Activated CD8-positive, alpha-beta memory T cell treated with anti-CD3 and anti-CD28 coated beads, Interleukin-2, amount 10 ng/mL, durations not matched to agents 7 days and 5 days (primary cell): ENCODE results near the gene IL37. TPM values are rescaled to one million over a fixed set of nuclear protein-coding genes. Genes with fewer than 3 reads are reported as not detected.
"Not testable (repeated sequence)": the region's sequence is repeated elsewhere in the genome, so short reads cannot be mapped to it uniquely, and the experiment has no call there.

ENCODE experiments used
- ATAC-seq: fragments of 150-1000 bp; cut with Tn5 transposase; one replicate; pipeline ENCODE4 v1.10.0; 2021; ENCODE audit warnings: moderate library complexity
- CTCF ChIA-PET: fragments of 350-600 bp; sonication (Branson Sonifier 250); formaldehyde crosslinking; loops from one replicate; lab custom pipeline; 2021; ENCODE audit warnings: antibody characterized with exemption; lab: Charles Lee
- DNase-seq: peaks from one replicate; pipeline ENCODE4 v3.0.0-alpha.2; 2020
- H3K27ac Mint-ChIP-seq: one replicate; pipeline ENCODE4 v1.8.0; 2021; ENCODE audit warnings: mild to moderate bottlenecking, mixed read lengths
- H3K27me3 Mint-ChIP-seq: one replicate; pipeline ENCODE4 v1.8.0; 2021; ENCODE audit warnings: mixed read lengths
- H3K36me3 Mint-ChIP-seq: one replicate; pipeline ENCODE4 v1.8.0; 2021; ENCODE audit warnings: mild to moderate bottlenecking, mixed read lengths
- H3K4me1 Mint-ChIP-seq: one replicate; pipeline ENCODE4 v1.8.0; 2021; ENCODE audit warnings: mixed read lengths
- H3K4me3 Mint-ChIP-seq: one replicate; pipeline ENCODE4 v1.8.0; 2021; ENCODE audit warnings: mild to moderate bottlenecking, moderate library complexity, mixed read lengths
- H3K9me3 Mint-ChIP-seq: one replicate; pipeline ENCODE4 v1.8.0; 2022; ENCODE audit warnings: low read depth, mixed read lengths
- total RNA-seq, 2 experiments: library from RNA; stranded (reverse); gene quantifications; one replicate each; pipeline ENCODE4 v1.2.3, GENCODE V29; 2021

IL37 gene
- total RNA-seq, 2 experiments from 2014 or later = not detected

- Mint-ChIP-seq H3K27ac (no peak overlapping the region), H3K27me3 (no peaks in the 10 kb centered on the region), H3K9me3 (no peaks in the 10 kb centered on the region), H3K4me3 (no peak overlapping the region), H3K36me3 (no peaks in the 10 kb centered on the region), H3K4me1 (peaks cover 45% of the 10 kb centered on the region)
- ATAC-seq = no peak
- CTCF ChIA-PET = interaction anchor here (1.2 to 4.6 kb wide), 3 partner anchors 12 to 41 kb away, joined by 3 to 27 read pairs (median 6); no protein-coding TSS in a partner anchor
- no peak for DNase-seq
Measured at GRCh38 chr2:112918256-112918655, 7.3 kb downstream of the IL37 start.

DNA sequence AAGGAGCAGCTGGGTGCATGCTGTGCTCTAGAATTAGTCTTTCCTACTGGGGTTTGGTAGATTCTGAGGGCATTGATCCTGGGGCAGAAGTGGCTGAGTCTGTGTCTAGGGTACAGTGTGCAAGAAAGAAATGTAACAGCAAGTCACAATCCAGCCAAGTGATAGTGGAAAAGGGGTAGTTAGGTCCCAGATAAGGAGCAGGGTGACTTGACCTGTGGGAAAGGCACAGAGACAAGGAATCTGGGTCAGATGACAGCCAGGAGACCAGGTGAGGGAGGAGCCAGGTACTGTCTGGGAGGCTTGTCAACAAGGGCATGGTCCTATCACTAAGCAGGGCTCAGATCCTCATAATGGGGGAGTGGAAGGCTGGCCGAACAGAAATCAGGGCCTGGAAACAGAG, 8.1 kb downstream of the IL37 start:
- Mint-ChIP-seq H3K36me3 (no peaks in the 10 kb centered on the region), H3K9me3 (no peaks in the 10 kb centered on the region), H3K27me3 (no peaks in the 10 kb centered on the region), H3K4me3 (no peak overlapping the region), H3K4me1 (peaks cover 45% of the 10 kb centered on the region), H3K27ac (no peak overlapping the region)
- ATAC-seq (no peak), DNase-seq (no peak)
- CTCF ChIA-PET = interaction anchor here (0.9 kb wide), 1 partner anchor 193 kb away, joined by 3 read pairs; no protein-coding TSS in a partner anchor

DNA sequence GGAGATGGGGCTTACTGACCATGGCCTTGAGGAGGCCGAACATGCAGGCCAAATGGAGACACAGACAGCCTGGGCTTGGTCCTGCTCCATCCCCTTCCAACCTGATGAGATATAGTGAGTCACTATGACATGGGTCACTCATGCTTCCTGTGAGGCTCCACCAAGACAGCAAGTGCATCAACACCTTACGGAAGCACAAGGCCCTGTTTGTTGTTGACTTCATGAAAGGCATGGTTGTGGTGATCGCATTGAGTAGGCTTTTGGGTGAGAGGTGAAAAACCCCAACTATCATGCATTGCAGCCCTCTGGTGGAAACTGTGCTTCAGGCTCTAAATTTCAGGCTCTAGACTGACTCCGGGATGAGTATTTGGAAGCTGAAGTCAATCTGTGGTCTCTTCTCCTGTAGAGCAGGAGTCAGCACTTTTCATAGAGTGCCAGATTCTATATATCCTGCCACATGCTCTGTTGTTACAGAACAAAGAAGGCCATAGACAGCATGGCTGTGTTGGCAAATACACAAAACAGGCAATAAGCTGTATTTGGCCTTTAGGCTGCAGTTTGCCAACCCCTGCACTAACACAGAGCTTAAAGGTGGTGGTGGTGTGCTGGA, 10.1 kb downstream of the IL37 start:
- H3K4me1 Mint-ChIP-seq = peaks cover 30% of the 10 kb centered on the region
- DNase-seq (peak; percentile 80), ATAC-seq (peak; percentile 82)
- H3K9me3 Mint-ChIP-seq = no peaks in the 10 kb centered on the region
- CTCF ChIA-PET = interaction anchor here (0.8 to 7.6 kb wide), 5 partner anchors 11 to 170 kb away, joined by 3 to 42 read pairs (median 4); no protein-coding TSS in a partner anchor
- H3K27ac Mint-ChIP-seq = peak overlapping the region; percentile 81
- no peak overlapping the region for H3K4me3 Mint-ChIP-seq
- H3K36me3 Mint-ChIP-seq = no peaks in the 10 kb centered on the region
- H3K27me3 Mint-ChIP-seq = peaks cover 1% of the 10 kb centered on the region

DNA sequence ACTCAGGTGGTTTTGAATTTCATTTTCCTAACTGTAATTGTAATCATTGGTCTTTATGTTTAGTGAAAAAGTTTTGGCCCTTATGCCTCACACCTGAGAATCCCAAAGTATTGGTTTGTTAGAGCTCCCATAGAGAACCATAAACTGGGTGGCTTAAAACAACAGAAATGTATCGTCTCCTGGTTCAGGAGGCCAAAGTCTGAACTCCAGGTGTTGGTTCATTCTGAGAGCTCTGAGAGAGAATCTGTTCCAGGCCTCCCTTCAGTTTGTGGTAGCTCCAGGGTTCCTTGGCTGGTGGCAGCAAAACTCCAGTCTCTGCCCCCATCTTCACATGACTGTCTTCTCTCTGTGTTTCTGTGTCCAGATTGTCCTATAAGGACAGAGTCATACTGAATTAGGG, 11.0 kb downstream of the IL37 start:
- ATAC-seq (no peak), DNase-seq (no peak)
- H3K9me3 Mint-ChIP-seq = no peaks in the 10 kb centered on the region
- H3K27me3 Mint-ChIP-seq = peaks cover 2% of the 10 kb centered on the region
- no peak overlapping the region for H3K4me3 Mint-ChIP-seq
- CTCF ChIA-PET = interaction anchor here (1.0 to 7.6 kb wide), 4 partner anchors 20 to 171 kb away, joined by 4 to 42 read pairs (median 17); no protein-coding TSS in a partner anchor
- H3K4me1 Mint-ChIP-seq = peaks cover 21% of the 10 kb centered on the region
- H3K27ac Mint-ChIP-seq = no peak overlapping the region
- no peaks in the 10 kb centered on the region for H3K36me3 Mint-ChIP-seq

DNA sequence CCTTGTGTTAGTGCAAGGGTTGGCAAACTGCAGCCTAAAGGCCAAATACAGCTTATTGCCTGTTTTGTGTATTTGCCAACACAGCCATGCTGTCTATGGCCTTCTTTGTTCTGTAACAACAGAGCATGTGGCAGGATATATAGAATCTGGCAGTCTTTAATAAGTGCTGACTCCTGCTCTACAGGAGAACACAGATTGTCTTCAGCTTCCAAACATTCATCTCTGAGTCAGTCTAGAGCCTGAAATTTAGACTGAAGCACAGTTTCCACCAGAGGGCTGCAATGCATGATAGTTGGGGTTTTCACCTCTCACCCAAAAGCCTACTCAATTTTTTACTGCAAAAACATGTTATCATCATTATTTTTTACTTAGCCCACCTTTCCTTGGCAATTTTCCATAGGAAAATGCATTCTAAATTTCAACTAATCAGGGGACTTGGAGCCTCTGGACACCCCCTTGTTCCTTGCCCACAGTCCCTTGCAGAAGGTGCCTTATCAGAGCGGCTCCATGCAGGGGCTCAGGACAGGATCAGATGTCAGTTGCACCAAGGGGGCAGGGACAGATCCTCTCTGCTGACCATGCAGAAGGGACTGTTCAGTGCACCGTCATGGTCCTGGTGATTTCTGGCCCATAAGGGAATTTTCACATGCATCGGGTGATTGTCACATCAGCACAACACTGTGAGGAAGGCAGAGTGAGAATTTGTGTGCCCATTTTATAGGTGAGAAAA, 12.4 kb downstream of the IL37 start:
- no peak for DNase-seq
- Mint-ChIP-seq H3K36me3 (no peaks in the 10 kb centered on the region), H3K4me1 (peaks cover 18% of the 10 kb centered on the region), H3K4me3 (no peak overlapping the region), H3K27me3 (peaks cover 2% of the 10 kb centered on the region), H3K9me3 (no peaks in the 10 kb centered on the region), H3K27ac (no peak overlapping the region)
- CTCF ChIA-PET = interaction anchor here (1.6 to 7.6 kb wide), 2 partner anchors 8 to 19 kb away, joined by 5 to 42 read pairs; no protein-coding TSS in a partner anchor
- no peak for ATAC-seq

- no peak for DNase-seq
- H3K9me3 Mint-ChIP-seq = no peaks in the 10 kb centered on the region
- no peaks in the 10 kb centered on the region for H3K36me3 Mint-ChIP-seq
- no peak overlapping the region for H3K4me3 Mint-ChIP-seq
- no peak for ATAC-seq
- H3K4me1 Mint-ChIP-seq = peaks cover 17% of the 10 kb centered on the region
- CTCF ChIA-PET = interaction anchor here (1.3 to 7.6 kb wide), 4 partner anchors 8 to 324 kb away, joined by 3 to 42 read pairs (median 4); no protein-coding TSS in a partner anchor
- peaks cover 2% of the 10 kb centered on the region for H3K27me3 Mint-ChIP-seq
- no peak overlapping the region for H3K27ac Mint-ChIP-seq
Measured at GRCh38 chr2:112923967-112924338, 13.0 kb downstream of the IL37 start.

DNA sequence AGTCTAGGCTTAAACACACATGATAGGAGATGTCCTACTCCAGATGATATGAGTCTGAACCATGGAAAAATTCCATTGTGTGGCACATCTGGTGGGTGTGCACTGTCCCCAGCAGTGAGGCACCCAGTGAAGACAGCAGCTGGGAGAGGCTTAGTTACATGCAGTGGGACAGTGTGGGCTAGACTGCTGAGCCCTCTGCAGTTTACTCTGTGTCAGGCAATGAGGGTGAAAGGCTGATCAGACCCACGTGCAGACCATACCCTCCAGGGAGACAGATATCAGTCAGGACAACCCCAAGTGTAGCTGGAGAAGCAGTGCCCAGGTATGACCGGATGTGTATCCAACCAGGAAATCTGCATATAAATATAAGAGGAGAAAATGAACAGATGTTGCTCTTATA, 13.4 kb downstream of the IL37 start:
- no peak overlapping the region for H3K4me3 Mint-ChIP-seq
- CTCF ChIA-PET = interaction anchor here (0.6 to 7.6 kb wide), 7 partner anchors 9 to 324 kb away, joined by 3 to 42 read pairs (median 4); no protein-coding TSS in a partner anchor
- DNase-seq = no peak
- peaks cover 2% of the 10 kb centered on the region for H3K27me3 Mint-ChIP-seq
- peaks cover 15% of the 10 kb centered on the region for H3K4me1 Mint-ChIP-seq
- H3K27ac Mint-ChIP-seq = no peak overlapping the region
- H3K9me3 Mint-ChIP-seq = no peaks in the 10 kb centered on the region
- no peak for ATAC-seq
- H3K36me3 Mint-ChIP-seq = no peaks in the 10 kb centered on the region

- H3K4me1 Mint-ChIP-seq = peaks cover 15% of the 10 kb centered on the region
- H3K27ac Mint-ChIP-seq = no peak overlapping the region
- peaks cover 2% of the 10 kb centered on the region for H3K27me3 Mint-ChIP-seq
- DNase-seq (no peak), ATAC-seq (no peak)
- H3K36me3 Mint-ChIP-seq = no peaks in the 10 kb centered on the region
- no peaks in the 10 kb centered on the region for H3K9me3 Mint-ChIP-seq
- CTCF ChIA-PET = interaction anchor here (0.6 to 7.6 kb wide), 9 partner anchors 9 to 325 kb away, joined by 3 to 42 read pairs (median 4); no protein-coding TSS in a partner anchor
- H3K4me3 Mint-ChIP-seq = no peak overlapping the region
Measured at GRCh38 chr2:112924821-112925220, 13.9 kb downstream of the IL37 start.

- CTCF ChIA-PET = interaction anchor here (0.7 to 7.6 kb wide), 4 partner anchors 15 to 178 kb away, joined by 3 to 42 read pairs (median 10); no protein-coding TSS in a partner anchor
- H3K36me3 Mint-ChIP-seq = no peaks in the 10 kb centered on the region
- H3K27me3 Mint-ChIP-seq = peaks cover 2% of the 10 kb centered on the region
- no peak for DNase-seq
- no peak for ATAC-seq
- H3K27ac Mint-ChIP-seq = no peak overlapping the region
- no peaks in the 10 kb centered on the region for H3K9me3 Mint-ChIP-seq
- H3K4me3 Mint-ChIP-seq = no peak overlapping the region
- H3K4me1 Mint-ChIP-seq = peaks cover 2% of the 10 kb centered on the region
Measured at GRCh38 chr2:112926707-112927106, 15.7 kb downstream of the IL37 start.

DNA sequence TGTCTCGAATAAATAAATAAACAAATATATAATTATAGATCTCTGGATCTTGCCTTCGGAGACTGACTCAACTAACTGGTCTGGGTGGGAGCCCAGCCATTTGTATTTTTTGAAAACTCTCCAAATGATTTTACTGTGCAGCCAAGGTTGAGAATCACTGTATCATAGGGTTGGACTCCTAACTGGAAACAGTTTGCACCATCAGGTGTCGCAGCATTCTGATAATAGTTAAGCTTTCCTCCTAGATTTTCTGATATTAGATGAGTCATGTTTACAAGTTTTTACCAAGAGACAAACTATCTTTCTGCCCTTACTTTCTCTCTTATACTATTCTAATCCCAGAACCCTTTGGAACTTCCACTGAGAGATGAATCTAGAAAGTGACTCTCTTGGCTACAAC, 16.8 kb downstream of the IL37 start:
- Mint-ChIP-seq H3K4me3 (no peak overlapping the region), H3K36me3 (no peaks in the 10 kb centered on the region), H3K9me3 (no peaks in the 10 kb centered on the region), H3K27me3 (peaks cover 2% of the 10 kb centered on the region), H3K4me1 (no peaks in the 10 kb centered on the region), H3K27ac (no peak overlapping the region)
- no peak for DNase-seq
- CTCF ChIA-PET = interaction anchor here (2.6 to 3.1 kb wide), 2 partner anchors 14 to 179 kb away, joined by 11 to 14 read pairs; no protein-coding TSS in a partner anchor
- no peak for ATAC-seq

DNA sequence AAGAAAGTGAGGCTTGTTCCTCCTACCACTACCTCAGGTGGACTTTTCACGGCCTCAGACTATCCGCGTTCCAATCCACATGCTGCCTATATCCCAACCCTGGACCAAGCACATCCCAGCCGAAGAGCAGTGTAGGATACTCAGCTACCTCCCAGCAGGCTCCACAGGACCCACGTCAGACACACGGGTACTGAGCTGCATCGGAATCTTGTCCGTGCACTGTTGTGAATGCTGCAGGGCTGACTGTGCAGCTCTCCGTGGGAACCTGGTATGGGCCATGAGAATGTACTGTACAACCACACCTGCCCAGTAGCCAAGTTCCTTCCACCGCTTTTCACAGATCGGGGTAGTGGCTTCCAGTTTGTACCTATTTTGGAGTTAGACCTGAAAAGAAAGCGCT, 22.3 kb downstream of the IL37 start:
- Mint-ChIP-seq H3K27ac (no peak overlapping the region), H3K36me3 (no peaks in the 10 kb centered on the region), H3K27me3 (peaks cover 13% of the 10 kb centered on the region), H3K4me3 (no peak overlapping the region), H3K4me1 (peaks cover 3% of the 10 kb centered on the region), H3K9me3 (no peaks in the 10 kb centered on the region)
- DNase-seq = no peak
- CTCF ChIA-PET = interaction anchor here (1.0 to 2.4 kb wide), 2 partner anchors 8 to 48 kb away, joined by 3 to 14 read pairs; no protein-coding TSS in a partner anchor
- ATAC-seq = no peak

GRCh38 chr2:112934117-112934516, 23.2 kb downstream of the IL37 start:
- H3K9me3 Mint-ChIP-seq, CTCF ChIA-PET, H3K4me1 Mint-ChIP-seq, H3K27ac Mint-ChIP-seq, ATAC-seq, H3K4me3 Mint-ChIP-seq, DNase-seq, H3K36me3 Mint-ChIP-seq: not testable (repeated sequence)
- H3K27me3 Mint-ChIP-seq = peaks cover 13% of the 10 kb centered on the region

- ATAC-seq = no peak
- no peak for DNase-seq
- Mint-ChIP-seq H3K27ac (no peak overlapping the region), H3K4me1 (peaks cover 3% of the 10 kb centered on the region), H3K4me3 (no peak overlapping the region), H3K27me3 (peaks cover 19% of the 10 kb centered on the region), H3K9me3 (no peaks in the 10 kb centered on the region), H3K36me3 (no peaks in the 10 kb centered on the region)
- CTCF ChIA-PET = interaction anchor here (1.4 kb wide), 1 partner anchor 22 kb away, joined by 3 read pairs; no protein-coding TSS in a partner anchor
Measured at GRCh38 chr2:112936927-112937232, 25.9 kb downstream of the IL37 start.
